H9 (cell line): Measurements from ENCODE around the gene UBE3B. TPM values are rescaled to one million over a fixed set of nuclear protein-coding genes. Genes with fewer than 3 reads are reported as not detected.

Experiments used
- DNase-seq: peaks from one replicate; pipeline ENCODE4 v3.0.0-alpha.2; 2017
- H2AFZ ChIP-seq: one replicate; pipeline ENCODE4 v1.6.1; 2013; ENCODE audit warnings: mild to moderate bottlenecking, low read length, control low read depth, moderate library complexity
- H2AK5ac ChIP-seq: 2 replicates; pipeline ENCODE4 v1.6.1; 2013; ENCODE audit warnings: low read length, control low read depth, mixed read lengths; ENCODE audit not compliant: insufficient read length
- H2BK120ac ChIP-seq: one replicate; pipeline ENCODE4 v1.6.1; 2013; ENCODE audit warnings: low read depth, mild to moderate bottlenecking, low read length, control low read depth, inconsistent platforms; ENCODE audit not compliant: poor library complexity, severe bottlenecking
- H2BK12ac ChIP-seq: 2 replicates; pipeline ENCODE4 v1.6.1; 2013; ENCODE audit warnings: low read length, control low read depth, mixed read lengths, low read depth; ENCODE audit not compliant: insufficient read length
- H2BK15ac ChIP-seq: 2 replicates; pipeline ENCODE4 v1.6.1; 2013; ENCODE audit warnings: low read depth, low read length, control low read depth
- H2BK20ac ChIP-seq: one replicate; pipeline ENCODE4 v1.6.1; 2013; ENCODE audit warnings: low read depth, mild to moderate bottlenecking, low read length, control low read depth, inconsistent platforms; ENCODE audit not compliant: poor library complexity, severe bottlenecking
- H2BK5ac ChIP-seq: 2 replicates; pipeline ENCODE4 v1.6.1; 2013; ENCODE audit warnings: low read length, control low read depth, mixed read lengths; ENCODE audit not compliant: insufficient read length
- H3K14ac ChIP-seq: 2 replicates; pipeline ENCODE4 v1.6.1; 2013; ENCODE audit warnings: low read length, control low read depth; ENCODE audit not compliant: insufficient read depth
- H3K18ac ChIP-seq: 2 replicates; pipeline ENCODE4 v1.6.1; 2013; ENCODE audit warnings: low read depth, mild to moderate bottlenecking, mixed read lengths, low read length, control low read depth; ENCODE audit not compliant: insufficient read length
- H3K23ac ChIP-seq: 2 replicates; pipeline ENCODE4 v1.6.1; 2013; ENCODE audit warnings: low read length, control low read depth, mixed read lengths, low read depth; ENCODE audit not compliant: insufficient read length
- H3K23me2 ChIP-seq: 2 replicates; pipeline ENCODE4 v1.6.1; 2013; ENCODE audit warnings: low read depth, mild to moderate bottlenecking, mixed read lengths, low read length, control low read depth; ENCODE audit not compliant: insufficient read length, poor library complexity, severe bottlenecking
- H3K27ac ChIP-seq: 2 replicates; pipeline ENCODE4 v1.5.1; 2013; ENCODE audit warnings: low read length, control low read depth, mixed read lengths, low read depth; ENCODE audit not compliant: insufficient read length
- H3K27me3 ChIP-seq: 2 replicates; pipeline ENCODE4 v1.6.1; 2013; ENCODE audit warnings: low read length, control low read depth, inconsistent platforms; ENCODE audit not compliant: insufficient read depth
- H3K4ac ChIP-seq: 2 replicates; pipeline ENCODE4 v1.6.1; 2013; ENCODE audit warnings: low read depth, mild to moderate bottlenecking, control low read depth, inconsistent platforms, low read length, moderate library complexity
- H3K4me1 ChIP-seq: 2 replicates; pipeline ENCODE4 v1.6.1; 2013; ENCODE audit warnings: low read length, control low read depth, inconsistent platforms; ENCODE audit not compliant: insufficient read depth
- H3K4me2 ChIP-seq: 2 replicates; pipeline ENCODE4 v1.6.1; 2013; ENCODE audit warnings: low read length, control low read depth, mixed read lengths; ENCODE audit not compliant: insufficient read length, insufficient read depth
- H3K56ac ChIP-seq: 2 replicates; pipeline ENCODE4 v1.6.1; 2013; ENCODE audit warnings: low read depth, mild to moderate bottlenecking, mixed read lengths, low read length, control low read depth; ENCODE audit not compliant: insufficient read length
- H3K79me1 ChIP-seq: 2 replicates; pipeline ENCODE4 v1.6.1; 2013; ENCODE audit warnings: low read depth, mild to moderate bottlenecking, moderate library complexity, low read length, control low read depth, inconsistent platforms; ENCODE audit not compliant: insufficient read depth, poor library complexity, severe bottlenecking
- H3K79me2 ChIP-seq: 2 replicates; pipeline ENCODE4 v1.6.1; 2013; ENCODE audit warnings: low read length, control low read depth, inconsistent platforms; ENCODE audit not compliant: insufficient read depth
- H3K9ac ChIP-seq: 2 replicates; pipeline ENCODE4 v1.6.1; 2013; ENCODE audit warnings: low read length, control low read depth, mixed read lengths; ENCODE audit not compliant: insufficient read length; ENCODE audit errors: extremely low read depth
- H3K9me3 ChIP-seq: one replicate; pipeline ENCODE4 v1.6.1; 2013; ENCODE audit warnings: low read depth, low read length, inconsistent platforms; ENCODE audit not compliant: control insufficient read depth
- H3T11ph ChIP-seq: one replicate; pipeline ENCODE4 v1.6.1; 2013; ENCODE audit warnings: mild to moderate bottlenecking, low read length, control low read depth, inconsistent platforms
- H4K20me1 ChIP-seq: one replicate; pipeline ENCODE4 v1.6.1; 2013; ENCODE audit not compliant: control insufficient read depth, insufficient read length, insufficient read depth
- H4K5ac ChIP-seq: 2 replicates; pipeline ENCODE4 v1.6.1; 2013; ENCODE audit warnings: low read depth, mild to moderate bottlenecking, mixed read lengths, low read length, control low read depth; ENCODE audit not compliant: insufficient read length
- H4K8ac ChIP-seq: replicated peaks from 2 replicates; pipeline ENCODE4 v1.6.1; 2013; ENCODE audit warnings: low read length, control low read depth, mixed read lengths, low read depth; ENCODE audit not compliant: insufficient read length
- H4K91ac ChIP-seq: 2 replicates; pipeline ENCODE4 v1.6.1; 2013; ENCODE audit warnings: low read depth, mild to moderate bottlenecking, moderate library complexity, mixed read lengths, low read length, control low read depth; ENCODE audit not compliant: insufficient read length
- H3K27ac Mint-ChIP-seq, 3 experiments: 2 replicates in 2 of 3; 3 replicates in 1 of 3; pipeline ENCODE4 v1.8.0; 2020 to 2021; ENCODE audit warnings: mixed read lengths in 3 of 3, mild to moderate bottlenecking in 1 of 3, moderate library complexity in 1 of 3
- H3K27me3 Mint-ChIP-seq: 2 replicates; pipeline ENCODE4 v1.8.0; 2021; ENCODE audit warnings: low read depth, mild to moderate bottlenecking, moderate library complexity, mixed read lengths
- H3K36me3 Mint-ChIP-seq, 3 experiments: 2 replicates in 2 of 3; 3 replicates in 1 of 3; pipeline ENCODE4 v1.8.0; 2020 to 2021; ENCODE audit warnings: low read depth in 3 of 3, mixed read lengths in 3 of 3; ENCODE audit not compliant: insufficient read depth in 1 of 3
- H3K4me1 Mint-ChIP-seq, 2 experiments: 2 replicates each; pipeline ENCODE4 v1.8.0; 2020; ENCODE audit warnings: mixed read lengths in 2 of 2
- H3K4me3 Mint-ChIP-seq, 2 experiments: 2 replicates in 1 of 2; 3 replicates in 1 of 2; pipeline ENCODE4 v1.8.0; 2020 to 2021; ENCODE audit warnings: mild to moderate bottlenecking in 2 of 2, mixed read lengths in 2 of 2, moderate library complexity in 1 of 2
- H3K9me3 Mint-ChIP-seq, 2 experiments: 2 replicates in 1 of 2; 3 replicates in 1 of 2; pipeline ENCODE4 v1.8.0; 2020; ENCODE audit warnings: mild to moderate bottlenecking in 2 of 2, mixed read lengths in 2 of 2, moderate library complexity in 1 of 2
- CTCF ChIP-seq: fragments of 200-600 bp; sonication (generic); conservative IDR thresholded peaks from 3 replicates; pipeline ENCODE4 v1.8.0; 2021; ENCODE audit warnings: antibody characterized with exemption, mild to moderate bottlenecking
- total RNA-seq: library from RNA; stranded (reverse); gene quantifications from 2 replicates; pipeline ENCODE4 v1.2.1, GENCODE V29; 2021

UBE3B gene
- total RNA-seq, 1 experiment from 2014 or later: 24.2 TPM

- Histone ChIP-seq H3K4me1 (no peaks in the 10 kb centered on the region), H3K27me3 (no peaks in the 10 kb centered on the region), H3K23ac (no peak overlapping the region), H4K5ac (no peak overlapping the region), H3K18ac (no peak overlapping the region), H3K14ac (no peak overlapping the region), H2BK15ac (no peak overlapping the region), H4K20me1 (no peaks in the 10 kb centered on the region), H3K23me2 (no peaks in the 10 kb centered on the region), H4K91ac (no peak overlapping the region), H3K9ac (no peak overlapping the region), H3K9me3 (no peaks in the 10 kb centered on the region), H3K4ac (no peak overlapping the region), H3K79me2 (no peaks in the 10 kb centered on the region), H3T11ph (no peak overlapping the region), H3K27ac (no peak overlapping the region), H2AFZ (no peak overlapping the region), H2AK5ac (no peak overlapping the region), H2BK12ac (no peak overlapping the region), H2BK5ac (no peak overlapping the region), H4K8ac (no peak overlapping the region), H3K4me2 (no peak overlapping the region), H3K56ac (no peak overlapping the region), H2BK20ac (no peak overlapping the region), H3K79me1 (no peaks in the 10 kb centered on the region), H2BK120ac (no peak overlapping the region)
- Mint-ChIP-seq H3K4me1 (peaks cover 0 to 5% of the 10 kb centered on the region in 2 experiments; a peak in 1 of 4 replicates), H3K9me3 (peaks cover 7% of the 10 kb centered on the region in 2 experiments), H3K27me3 (no peaks in the 10 kb centered on the region), H3K36me3 (peaks cover 26 to 70% (median 49%) of the 10 kb centered on the region in 3 experiments), H3K27ac (no peak overlapping the region), H3K4me3 (no peak overlapping the region)
- no peak for TF ChIP-seq CTCF
- no peak for DNase-seq
Observed at GRCh38 chr12:109495012-109495411, 17.6 kb downstream of the UBE3B start.
